Uterus (tissue), 4 donors: Measurements from ENCODE around the gene HUNK. TPM values are rescaled to one million over a fixed set of nuclear protein-coding genes. Genes with fewer than 3 reads are reported as not detected.

ENCODE experiments used
- DNase-seq, 2 donors: peaks; one replicate each; pipeline ENCODE4 v3.0.0-alpha.2; 2019 to 2020
- H3K27ac ChIP-seq, 2 donors: fragments of 200-600 bp; sonication (generic); 1 replicate in 1 of 2; 2 replicates in 1 of 2; pipeline ENCODE4 v1.5.1; 2016 to 2018
- H3K27me3 ChIP-seq, 2 donors: fragments of 200-600 bp; sonication (generic); one replicate each; pipeline ENCODE4 v1.5.1; 2018 to 2019; ENCODE audit warnings: control low read depth in 1 of 2
- H3K36me3 ChIP-seq, 2 donors: fragments of 200-600 bp; sonication (generic); one replicate each; pipeline ENCODE4 v1.5.1; 2019; ENCODE audit warnings: control low read depth in 1 of 2
- H3K4me1 ChIP-seq, 2 donors: fragments of 200-600 bp; sonication (generic); one replicate each; pipeline ENCODE4 v1.5.1; 2018 to 2019; ENCODE audit warnings: control low read depth in 1 of 2
- H3K4me3 ChIP-seq, 2 donors: fragments of 200-600 bp; sonication (generic); 1 replicate in 1 of 2; 2 replicates in 1 of 2; pipeline ENCODE4 v1.5.1; 2018 to 2019; ENCODE audit warnings: mild to moderate bottlenecking in 1 of 2
- H3K9me3 ChIP-seq, 2 donors: fragments of 200-600 bp; sonication (generic); one replicate each; pipeline ENCODE4 v1.5.1; 2019; ENCODE audit warnings: control low read depth in 1 of 2
- CTCF ChIP-seq, 4 experiments: fragments of 200-600 bp in 2 of 4; fragments of 450-650 bp in 2 of 4; sonication (generic) in 2 of 4; IDR thresholded peaks; one replicate each; pipeline ENCODE4 v1.5.1; 2016 to 2019; ENCODE audit warnings: antibody characterized with exemption in 4 of 4, mild to moderate bottlenecking in 2 of 4, moderate library complexity in 1 of 4
- POLR2A ChIP-seq, 2 donors: fragments of 450-650 bp; IDR thresholded peaks; one replicate each; pipeline ENCODE4 v1.6.1; 2016; ENCODE audit warnings: antibody characterized with exemption in 2 of 2, mild to moderate bottlenecking in 1 of 2, moderate library complexity in 1 of 2
- intact Hi-C: fragments of 100-400 bp; cut with DNase I; formaldehyde crosslinking; loops from one replicate; pipeline ENCODE4 v1.15.1; 2023; ENCODE audit warnings: low total_unique reads
- total RNA-seq, 4 donors: library from RNA; depleted of rRNA in 3 of 4; stranded (reverse); fragments of >200 nt in 3 of 4; gene quantifications; one replicate each; pipeline versions ENCODE4 v1.1.0 to v1.2.4, GENCODE V29; 2014 to 2023
- donor health status: DM: yes; HTN: yes; CAD: no.

The HUNK gene
- total RNA-seq, 4 donors from 2014 or later: 1.5 to 8.8 (median 4.6) TPM

GRCh38 chr21:31920275-31920674 lies 47.5 kb downstream of the HUNK start:
- TF ChIP-seq CTCF (IDR thresholded peaks at IDR 0.05) (no peak), POLR2A (IDR thresholded peaks at IDR 0.05) (no peak)
- Histone ChIP-seq H3K4me1 (no peaks in the 10 kb centered on the region), H3K4me3 (no peak overlapping the region), H3K36me3 (no peaks in the 10 kb centered on the region), H3K9me3 (no peaks in the 10 kb centered on the region), H3K27me3 (no peaks in the 10 kb centered on the region), H3K27ac (no peak overlapping the region)
- intact Hi-C loops: no loop called here
- no peak for DNase-seq

GRCh38 chr21:31921079-31921478 lies 48.3 kb downstream of the HUNK start:
- no peaks in the 10 kb centered on the region for H3K27me3 ChIP-seq
- H3K9me3 ChIP-seq: no peaks in the 10 kb centered on the region
- no peak overlapping the region for H3K4me3 ChIP-seq
- TF ChIP-seq POLR2A (IDR thresholded peaks at IDR 0.05) (no peak), CTCF (IDR thresholded peaks at IDR 0.05) (no peak)
- no peak for DNase-seq
- no peaks in the 10 kb centered on the region for H3K36me3 ChIP-seq
- intact Hi-C loops: no loop called here
- H3K27ac ChIP-seq: no peak overlapping the region
- H3K4me1 ChIP-seq: no peaks in the 10 kb centered on the region

- intact Hi-C loops: no loop called here
- Histone ChIP-seq H3K4me1 (no peaks in the 10 kb centered on the region), H3K27me3 (no peaks in the 10 kb centered on the region), H3K27ac (no peak overlapping the region), H3K9me3 (no peaks in the 10 kb centered on the region), H3K4me3 (no peak overlapping the region), H3K36me3 (no peaks in the 10 kb centered on the region)
- DNase-seq: no peak
- no peak for TF ChIP-seq POLR2A (IDR thresholded peaks at IDR 0.05)
- TF ChIP-seq CTCF (IDR thresholded peaks at IDR 0.05): no peak
Observed at GRCh38 chr21:31922881-31923280, 50.1 kb downstream of the HUNK start.

GRCh38 chr21:31923756-31924155 lies 50.9 kb downstream of the HUNK start:
- intact Hi-C loops: no loop called here
- H3K4me1 ChIP-seq: no peaks in the 10 kb centered on the region
- no peak overlapping the region for H3K4me3 ChIP-seq
- H3K27ac ChIP-seq: no peak overlapping the region
- H3K36me3 ChIP-seq: no peaks in the 10 kb centered on the region
- no peaks in the 10 kb centered on the region for H3K9me3 ChIP-seq
- DNase-seq: no peak
- TF ChIP-seq POLR2A (IDR thresholded peaks at IDR 0.05) (no peak), CTCF (IDR thresholded peaks at IDR 0.05) (no peak)
- no peaks in the 10 kb centered on the region for H3K27me3 ChIP-seq

- no peak overlapping the region for H3K27ac ChIP-seq
- TF ChIP-seq CTCF (IDR thresholded peaks at IDR 0.05): no peak
- no peak for TF ChIP-seq POLR2A (IDR thresholded peaks at IDR 0.05)
- no peak for DNase-seq
- H3K4me3 ChIP-seq: no peak overlapping the region
- H3K36me3 ChIP-seq: no peaks in the 10 kb centered on the region
- H3K4me1 ChIP-seq: no peaks in the 10 kb centered on the region
- H3K27me3 ChIP-seq: no peaks in the 10 kb centered on the region
- intact Hi-C loops: no loop called here
- no peaks in the 10 kb centered on the region for H3K9me3 ChIP-seq
Observed at GRCh38 chr21:31924548-31924947, 51.7 kb downstream of the HUNK start.
